RWPE1 (cell line): Measurements from ENCODE around the gene NACC2.

Experiments used
- CTCF ChIA-PET: fragments of 350-600 bp; sonication (Branson Sonifier 250); formaldehyde crosslinking; extraction: SDS; loops from one replicate; lab custom pipeline; 2021; lab: Yijun Ruan, JAX
- POLR2A ChIA-PET: fragments of 400-600 bp; formaldehyde crosslinking; extraction: SDS; loops from one replicate; lab custom pipeline; 2020; ENCODE audit warnings: antibody characterized with exemption; ENCODE audit not compliant: low non-redundant PET; lab: Yijun Ruan, JAX
- DNase-seq: peaks from one replicate; pipeline ENCODE4 v3.0.0; 2012; ENCODE audit warnings: low spot score
- H3K27ac ChIP-seq: fragments of 450-650 bp; 2 replicates; pipeline ENCODE4 v1.5.1; 2017
- TF ChIP-seq, protein P1 (sequence below): fragments of 450-650 bp; conservative IDR thresholded peaks from 2 replicates; pipeline ENCODE4 v1.5.1; 2017; ENCODE audit warnings: low read depth, mild to moderate bottlenecking

NACC2 gene

DNA sequence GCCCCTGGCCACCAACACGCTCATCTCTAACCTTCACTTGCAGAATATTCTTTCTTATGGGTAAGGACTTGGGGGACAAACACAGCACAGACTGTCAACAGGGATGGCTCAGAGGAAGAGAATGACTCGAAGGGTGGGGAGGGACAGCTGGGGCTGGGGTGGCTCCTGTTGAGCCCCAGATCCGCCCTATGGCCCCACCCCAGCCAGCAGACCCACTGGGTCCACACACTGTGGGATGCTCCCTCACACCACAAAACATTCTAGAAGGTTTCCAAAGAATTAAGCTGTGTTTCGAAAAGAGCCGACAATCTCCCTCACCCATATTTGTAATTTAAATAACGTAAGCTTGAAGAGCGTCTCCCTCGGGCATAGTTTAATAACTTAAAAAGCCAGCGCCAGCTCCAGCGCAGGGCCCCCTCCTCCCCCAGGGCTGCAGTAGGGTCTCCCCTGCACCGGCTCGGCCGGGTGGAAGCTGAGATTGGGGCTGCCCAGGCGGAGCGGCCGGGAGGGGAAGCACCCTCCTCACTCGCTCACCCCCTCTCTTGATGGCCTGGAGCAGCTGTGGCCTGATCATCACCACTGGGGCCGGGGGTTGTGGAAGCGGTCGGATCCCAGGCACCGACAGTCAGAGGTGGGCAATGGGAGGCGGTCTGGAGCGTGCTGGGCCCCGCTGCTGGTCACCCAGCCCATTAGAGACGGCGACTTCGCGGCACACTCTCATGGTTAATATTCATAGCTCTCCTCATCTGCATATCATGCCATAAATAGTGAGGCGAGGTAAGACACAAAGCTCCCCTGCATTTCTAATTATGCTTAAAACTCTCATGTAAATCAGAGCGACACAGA is 37.6 kb downstream of the NACC2 start:
- peak overlapping the region; percentile 99 for H3K27ac ChIP-seq
- ChIA-PET CTCF (interaction anchor here (0.6 to 0.8 kb wide), 2 partner anchors 45 to 237 kb away, joined by 3 to 4 read pairs; no protein-coding TSS in a partner anchor), POLR2A (interaction anchor here (0.6 kb wide), 1 partner anchor 52 kb away, joined by 3 read pairs; no protein-coding TSS in a partner anchor)
- TF ChIP-seq, protein P1, sequence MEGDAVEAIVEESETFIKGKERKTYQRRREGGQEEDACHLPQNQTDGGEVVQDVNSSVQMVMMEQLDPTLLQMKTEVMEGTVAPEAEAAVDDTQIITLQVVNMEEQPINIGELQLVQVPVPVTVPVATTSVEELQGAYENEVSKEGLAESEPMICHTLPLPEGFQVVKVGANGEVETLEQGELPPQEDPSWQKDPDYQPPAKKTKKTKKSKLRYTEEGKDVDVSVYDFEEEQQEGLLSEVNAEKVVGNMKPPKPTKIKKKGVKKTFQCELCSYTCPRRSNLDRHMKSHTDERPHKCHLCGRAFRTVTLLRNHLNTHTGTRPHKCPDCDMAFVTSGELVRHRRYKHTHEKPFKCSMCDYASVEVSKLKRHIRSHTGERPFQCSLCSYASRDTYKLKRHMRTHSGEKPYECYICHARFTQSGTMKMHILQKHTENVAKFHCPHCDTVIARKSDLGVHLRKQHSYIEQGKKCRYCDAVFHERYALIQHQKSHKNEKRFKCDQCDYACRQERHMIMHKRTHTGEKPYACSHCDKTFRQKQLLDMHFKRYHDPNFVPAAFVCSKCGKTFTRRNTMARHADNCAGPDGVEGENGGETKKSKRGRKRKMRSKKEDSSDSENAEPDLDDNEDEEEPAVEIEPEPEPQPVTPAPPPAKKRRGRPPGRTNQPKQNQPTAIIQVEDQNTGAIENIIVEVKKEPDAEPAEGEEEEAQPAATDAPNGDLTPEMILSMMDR = no peak
- no peak for DNase-seq

DNA sequence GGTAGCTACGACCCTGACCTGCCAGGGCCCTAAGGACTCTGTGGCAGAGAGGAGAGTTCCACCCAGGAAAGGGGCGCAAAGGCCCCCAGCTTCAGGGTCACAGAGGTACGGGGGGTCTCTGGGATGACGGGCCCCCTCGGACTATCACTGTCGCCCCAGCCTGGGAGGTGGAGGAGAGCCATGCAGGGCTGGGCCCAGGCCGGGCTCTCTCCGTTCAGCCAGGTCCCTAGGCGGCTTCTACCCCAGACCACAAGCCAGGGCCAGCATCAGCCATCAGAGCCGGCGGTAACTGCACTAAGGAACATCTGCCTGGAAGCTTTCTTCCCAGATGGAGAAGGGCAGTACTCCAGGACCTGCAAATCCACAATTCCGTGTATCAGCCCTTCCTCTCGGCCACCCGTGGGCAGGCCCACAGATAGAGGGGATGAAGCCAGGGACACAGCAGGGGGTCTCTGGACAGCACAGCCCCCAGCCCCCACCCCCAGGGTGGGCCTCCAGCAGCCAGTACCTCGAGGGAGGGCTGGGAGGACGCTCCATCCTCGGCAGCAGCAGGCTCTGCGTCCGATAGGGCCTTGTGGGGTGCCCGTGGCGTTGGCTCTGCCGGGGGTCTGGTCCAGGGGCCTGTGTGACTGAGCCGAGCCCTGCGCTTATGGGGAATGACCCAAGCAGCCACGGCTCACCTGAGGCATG is 38.4 kb downstream of the NACC2 start:
- no peak for DNase-seq
- CTCF ChIA-PET = no interaction called here
- TF ChIP-seq, protein P1 = no peak
- H3K27ac ChIP-seq = peak overlapping the region; percentile 99
- POLR2A ChIA-PET = no interaction called here

DNA sequence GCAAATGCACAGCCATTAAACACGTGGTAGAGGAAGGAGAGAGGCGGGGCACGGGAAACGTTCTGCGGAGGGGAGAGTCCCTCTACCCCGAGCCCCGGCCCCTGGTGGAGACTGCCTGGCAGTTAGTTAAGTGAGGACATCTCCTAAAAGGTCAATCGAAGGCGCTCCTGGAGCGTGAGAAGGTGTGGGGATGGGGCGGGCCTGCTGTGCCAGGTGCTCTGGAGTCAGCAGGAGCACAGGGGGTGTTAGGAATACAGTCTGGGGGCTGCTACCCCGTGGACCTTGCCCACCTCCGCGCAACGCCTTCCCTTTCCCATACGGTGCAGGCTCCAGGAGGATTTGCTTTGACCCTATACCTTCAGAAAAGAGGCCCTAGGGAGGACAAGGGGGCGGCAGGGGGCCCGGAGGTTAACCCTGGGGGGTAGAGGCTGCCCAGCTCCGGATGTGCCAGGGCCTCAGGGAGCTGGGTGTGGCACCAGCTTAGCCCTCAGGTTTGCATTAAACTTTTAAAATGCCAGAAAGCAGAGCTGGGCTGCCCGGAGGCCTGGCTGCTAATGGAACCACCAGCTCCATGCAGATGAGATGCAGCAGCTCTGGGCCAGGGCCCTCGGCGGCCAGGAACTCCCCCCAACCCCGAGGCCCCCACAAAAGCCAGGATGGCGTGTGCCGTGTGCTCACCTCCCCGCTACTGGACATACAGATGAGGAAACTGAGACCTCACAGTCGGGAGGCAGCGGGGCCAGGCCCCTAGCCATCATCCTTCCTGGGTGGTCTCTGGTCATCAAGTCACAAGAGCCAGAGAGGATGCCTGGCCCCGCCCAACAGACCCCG is 39.2 kb downstream of the NACC2 start:
- TF ChIP-seq, protein P1 = no peak
- no peak for DNase-seq
- ChIA-PET CTCF (no interaction called here), POLR2A (no interaction called here)
- H3K27ac ChIP-seq = peak overlapping the region; percentile 99

DNA sequence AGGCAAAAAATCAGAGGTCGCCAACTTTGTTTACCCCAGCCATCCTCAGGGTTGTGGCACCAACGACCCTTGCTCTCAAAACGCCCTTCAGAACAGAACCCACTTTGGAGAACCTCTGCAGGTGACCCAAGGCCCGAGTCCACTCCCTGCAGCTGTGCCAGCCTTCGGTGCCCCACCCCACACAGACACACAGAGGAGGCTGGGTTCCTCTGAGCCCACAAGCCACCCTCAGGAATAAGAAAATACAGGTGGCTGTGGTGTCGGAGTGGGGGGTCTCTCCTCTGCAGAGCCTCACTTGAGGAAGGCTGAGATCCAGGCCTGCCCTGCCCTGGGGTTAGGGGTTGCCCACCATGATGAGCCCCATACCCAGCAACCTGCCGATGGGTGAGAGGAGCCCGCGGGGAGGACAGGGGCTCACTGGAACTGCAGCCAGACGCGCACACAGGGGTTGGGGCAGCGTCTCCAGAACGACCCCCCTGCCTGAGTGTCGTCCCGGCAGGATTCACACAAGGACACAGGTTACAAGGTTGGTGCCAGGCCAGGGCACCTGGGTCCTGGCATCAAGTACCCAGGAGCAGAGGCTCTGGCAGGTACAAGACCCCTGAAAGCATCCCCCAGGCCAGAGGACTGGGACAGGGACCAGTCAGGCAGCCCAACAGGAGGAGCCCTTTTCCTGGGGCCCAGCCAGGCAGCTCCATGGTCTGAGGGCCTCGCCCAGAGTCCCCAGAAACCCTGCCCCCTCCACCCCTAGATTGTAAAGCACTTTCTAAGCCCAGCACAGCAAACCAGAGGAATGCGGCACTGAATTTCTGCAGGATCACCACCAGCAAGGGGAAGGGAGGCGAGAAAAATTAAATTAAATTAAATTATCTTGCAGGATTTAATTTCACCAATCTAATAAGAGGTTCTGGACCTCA is 40.0 kb downstream of the NACC2 start:
- no peak for DNase-seq
- TF ChIP-seq, protein P1 = no peak
- POLR2A ChIA-PET = no interaction called here
- CTCF ChIA-PET = no interaction called here
- peak overlapping the region; percentile 99 for H3K27ac ChIP-seq

DNA sequence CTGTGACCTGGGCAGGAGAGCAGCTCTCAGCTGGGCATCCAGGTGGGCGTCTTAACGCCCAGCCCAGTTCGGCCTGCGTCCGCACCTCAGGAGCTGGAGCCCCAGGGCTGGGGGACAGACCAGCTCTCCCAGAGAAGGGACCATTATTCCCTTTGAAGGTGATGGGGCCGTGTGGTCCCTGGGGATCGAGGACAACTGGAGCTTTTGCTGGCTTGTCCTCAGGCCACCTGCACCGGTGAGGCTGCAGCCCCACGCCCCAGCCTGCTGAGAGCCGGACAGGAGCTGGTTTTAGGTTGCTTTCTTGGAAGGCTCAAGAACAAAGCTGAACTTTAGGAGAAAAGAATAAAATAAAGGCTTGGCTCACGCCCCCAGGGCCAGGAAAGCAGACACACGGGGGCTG is 40.9 kb downstream of the NACC2 start:
- H3K27ac ChIP-seq = peak overlapping the region; percentile 99
- TF ChIP-seq, protein P1 = no peak
- ChIA-PET POLR2A (no interaction called here), CTCF (interaction anchor here (0.8 kb wide), 1 partner anchor 87 kb away, joined by 3 read pairs; no protein-coding TSS in a partner anchor)
- DNase-seq = no peak
